ENCODE results near the gene CCDC33. TPM values are rescaled to one million over a fixed set of nuclear protein-coding genes. Genes with fewer than 3 reads are reported as not detected.

The CCDC33 gene
- total RNA-seq, 1 experiment from 2014 or later, result not detected

DNA sequence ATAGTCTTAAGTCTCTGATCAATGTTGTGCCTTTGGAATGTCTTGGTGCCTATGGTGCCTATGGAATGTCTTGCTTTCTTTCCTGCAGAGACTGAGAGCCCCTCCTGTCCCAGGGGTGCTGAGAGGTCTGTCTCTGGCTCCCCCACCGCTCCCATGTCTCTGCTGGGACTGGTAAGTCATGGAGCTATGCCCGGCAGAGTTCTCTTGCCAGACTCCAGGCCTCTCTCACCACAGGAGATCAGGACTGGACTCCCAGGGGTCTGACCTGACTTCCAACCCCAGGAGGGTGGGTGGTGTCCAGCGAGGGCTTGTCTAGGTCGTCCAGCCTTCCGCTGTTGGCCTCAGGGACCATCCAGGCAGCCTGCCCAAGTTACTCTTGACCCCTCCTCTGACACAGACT is 145.4 kb downstream of the CCDC33 start:
- in situ Hi-C loops (cut with HindIII; ENCODE audit: low pct_unique_long_range_greater_than_20kb, low sequenced_read_pairs) (no loop called here), intact Hi-C loops (cut with micrococcal nuclease; ENCODE audit: unreplicated experiment) (loop anchor here (5.0 kb wide), 1 partner anchor 161 kb away; the partner anchor contains the start of gene ARID3B)
- no TSS peak for BruUV-seq (replicated peaks)
- no peaks in the 10 kb centered on the region for H3K27me3 ChIP-seq (ENCODE audit: control insufficient read depth, insufficient read depth, low read length)
- no peak for TF ChIP-seq TCF7L2 (IDR thresholded peaks at IDR 0.05; ENCODE audit: low read depth, low read length)
- TF ChIP-seq CTCF (IDR thresholded peaks at IDR 0.05), result no peak
- no peak for TF ChIP-seq REST (IDR thresholded peaks at IDR 0.05; ENCODE audit: insufficient read depth in 1 of 2, low read depth in 2 of 2, low read length in 1 of 2)
- no peak for TF ChIP-seq POLR2AphosphoS5 (IDR thresholded peaks at IDR 0.05; ENCODE audit: low read depth, low read length)
- no peak for TF ChIP-seq SIN3A (IDR thresholded peaks at IDR 0.05; ENCODE audit: borderline replicate concordance, insufficient read depth, low read depth, low read length)
- H3K4me3 ChIP-seq (ENCODE audit: low read depth in 2 of 2, low read length in 2 of 2), result no peak overlapping the region
- ATAC-seq (no peak), DNase-seq (ENCODE audit: low read depth, low spot score) (no peak)
- H3K4me1 ChIP-seq (ENCODE audit: control insufficient read depth, insufficient read depth, low read length), result peaks cover 27% of the 10 kb centered on the region
- CTCF ChIA-PET, result interaction anchor here (0.5 to 0.6 kb wide), 3 partner anchors 14 to 78 kb away, joined by 3 to 5 read pairs (median 3); partner anchors contain the start of gene CYP11A1
- H3K36me3 ChIP-seq (ENCODE audit: control insufficient read depth, insufficient read depth, low read length), result no peaks in the 10 kb centered on the region
- no peaks in the 10 kb centered on the region for H3K9me3 ChIP-seq (ENCODE audit: control insufficient read depth, insufficient read depth, low read depth, low read length)
- POLR2A ChIA-PET, result interaction anchor here (0.6 kb wide), 1 partner anchor 90 kb away, joined by 3 read pairs; no protein-coding TSS in a partner anchor
- H3K27ac ChIP-seq (ENCODE audit: low read length), result no peak overlapping the region

GRCh38 chr15:74382004-74382816 is 146.1 kb downstream of the CCDC33 start:
- intact Hi-C loops (cut with micrococcal nuclease; ENCODE audit: unreplicated experiment), result loop anchor here (1.0 to 5.0 kb wide), 2 partner anchors 56 to 160 kb away; partner anchors contain the start of gene ARID3B
- H3K9me3 ChIP-seq (ENCODE audit: control insufficient read depth, insufficient read depth, low read depth, low read length), result no peaks in the 10 kb centered on the region
- peaks cover 32% of the 10 kb centered on the region for H3K4me1 ChIP-seq (ENCODE audit: control insufficient read depth, insufficient read depth, low read length)
- H3K27ac ChIP-seq (ENCODE audit: low read length), result peak overlapping the region; percentile 12; the same call in 1 of the 2 replicates
- DNase-seq (ENCODE audit: low read depth, low spot score) (no peak), ATAC-seq (peak; percentile 95)
- no peaks in the 10 kb centered on the region for H3K27me3 ChIP-seq (ENCODE audit: control insufficient read depth, insufficient read depth, low read length)
- ChIA-PET CTCF (interaction anchor here (0.5 to 1.0 kb wide), 9 partner anchors 8 to 329 kb away, joined by 3 to 8 read pairs (median 4); no protein-coding TSS in a partner anchor), POLR2A (interaction anchor here (0.6 kb wide), 1 partner anchor 89 kb away, joined by 3 read pairs; no protein-coding TSS in a partner anchor)
- TF ChIP-seq CTCF (IDR thresholded peaks at IDR 0.05) (peak; percentile 95), REST (IDR thresholded peaks at IDR 0.05; ENCODE audit: insufficient read depth in 1 of 2, low read depth in 2 of 2, low read length in 1 of 2) (no peak), SIN3A (IDR thresholded peaks at IDR 0.05; ENCODE audit: borderline replicate concordance, insufficient read depth, low read depth, low read length) (no peak), POLR2AphosphoS5 (IDR thresholded peaks at IDR 0.05; ENCODE audit: low read depth, low read length) (no peak), TCF7L2 (IDR thresholded peaks at IDR 0.05; ENCODE audit: low read depth, low read length) (no peak)
- no TSS peak for BruUV-seq (replicated peaks)
- in situ Hi-C loops (cut with HindIII; ENCODE audit: low pct_unique_long_range_greater_than_20kb, low sequenced_read_pairs), result no loop called here
- H3K4me3 ChIP-seq (ENCODE audit: low read depth in 2 of 2, low read length in 2 of 2), result no peak overlapping the region
- no peaks in the 10 kb centered on the region for H3K36me3 ChIP-seq (ENCODE audit: control insufficient read depth, insufficient read depth, low read length)

Measured in Panc1 (cell line).